Measurements from ENCODE around the gene CCDC86.

CCDC86 gene

GRCh38 chr11:60859616-60860250 lies 17.8 kb downstream of the CCDC86 start:
- Histone ChIP-seq H3K27me3 (ENCODE audit: control insufficient read depth in 2 of 2, insufficient read depth in 2 of 2, low read length in 2 of 2) (no peaks in the 10 kb centered on the region), H3K9me3 (ENCODE audit: control insufficient read depth in 2 of 2, low read length in 2 of 2) (no peaks in the 10 kb centered on the region), H3K4me1 (ENCODE audit: control insufficient read depth in 2 of 2, insufficient read depth in 2 of 2, low read length in 2 of 2) (peaks cover 0 to 10% of the 10 kb centered on the region in 2 donors), H3K9ac (ENCODE audit: low read depth in 1 of 2, low read length in 2 of 2) (no peak overlapping the region), H3K27ac (ENCODE audit: low read depth in 2 of 2, low read length in 2 of 2) (no peak overlapping the region), H3K36me3 (ENCODE audit: control insufficient read depth in 2 of 2, insufficient read depth in 2 of 2, low read length in 2 of 2) (no peaks in the 10 kb centered on the region), H3K4me3 (ENCODE audit: low read length in 2 of 2) (no peak overlapping the region)

- no peaks in the 10 kb centered on the region for H3K9me3 ChIP-seq (ENCODE audit: control insufficient read depth in 2 of 2, low read length in 2 of 2)
- no peak overlapping the region for H3K4me3 ChIP-seq (ENCODE audit: low read length in 2 of 2)
- H3K27me3 ChIP-seq (ENCODE audit: control insufficient read depth in 2 of 2, insufficient read depth in 2 of 2, low read length in 2 of 2), result no peaks in the 10 kb centered on the region
- no peaks in the 10 kb centered on the region for H3K36me3 ChIP-seq (ENCODE audit: control insufficient read depth in 2 of 2, insufficient read depth in 2 of 2, low read length in 2 of 2)
- no peak overlapping the region for H3K27ac ChIP-seq (ENCODE audit: low read depth in 2 of 2, low read length in 2 of 2)
- H3K9ac ChIP-seq (ENCODE audit: low read depth in 1 of 2, low read length in 2 of 2), result no peak overlapping the region
- H3K4me1 ChIP-seq (ENCODE audit: control insufficient read depth in 2 of 2, insufficient read depth in 2 of 2, low read length in 2 of 2), result peaks cover 0 to 4% of the 10 kb centered on the region in 2 donors
Measured at GRCh38 chr11:60860943-60861342, 19.0 kb downstream of the CCDC86 start.

GRCh38 chr11:60862171-60862570 lies 20.3 kb downstream of the CCDC86 start:
- no peaks in the 10 kb centered on the region for H3K9me3 ChIP-seq (ENCODE audit: control insufficient read depth in 2 of 2, low read length in 2 of 2)
- H3K27me3 ChIP-seq (ENCODE audit: control insufficient read depth in 2 of 2, insufficient read depth in 2 of 2, low read length in 2 of 2), result no peaks in the 10 kb centered on the region
- H3K36me3 ChIP-seq (ENCODE audit: control insufficient read depth in 2 of 2, insufficient read depth in 2 of 2, low read length in 2 of 2), result no peaks in the 10 kb centered on the region
- H3K9ac ChIP-seq (ENCODE audit: low read depth in 1 of 2, low read length in 2 of 2), result no peak overlapping the region
- no peaks in the 10 kb centered on the region for H3K4me1 ChIP-seq (ENCODE audit: control insufficient read depth in 2 of 2, insufficient read depth in 2 of 2, low read length in 2 of 2)
- H3K27ac ChIP-seq (ENCODE audit: low read depth in 2 of 2, low read length in 2 of 2), result no peak overlapping the region
- H3K4me3 ChIP-seq (ENCODE audit: low read length in 2 of 2), result no peak overlapping the region

- Histone ChIP-seq H3K4me3 (ENCODE audit: low read length in 2 of 2) (no peak overlapping the region), H3K9me3 (ENCODE audit: control insufficient read depth in 2 of 2, low read length in 2 of 2) (no peaks in the 10 kb centered on the region), H3K27ac (ENCODE audit: low read depth in 2 of 2, low read length in 2 of 2) (no peak overlapping the region), H3K36me3 (ENCODE audit: control insufficient read depth in 2 of 2, insufficient read depth in 2 of 2, low read length in 2 of 2) (no peaks in the 10 kb centered on the region), H3K9ac (ENCODE audit: low read depth in 1 of 2, low read length in 2 of 2) (no peak overlapping the region), H3K4me1 (ENCODE audit: control insufficient read depth in 2 of 2, insufficient read depth in 2 of 2, low read length in 2 of 2) (no peaks in the 10 kb centered on the region), H3K27me3 (ENCODE audit: control insufficient read depth in 2 of 2, insufficient read depth in 2 of 2, low read length in 2 of 2) (no peaks in the 10 kb centered on the region)
Measured at GRCh38 chr11:60863550-60864521, 21.9 kb downstream of the CCDC86 start.

DNA sequence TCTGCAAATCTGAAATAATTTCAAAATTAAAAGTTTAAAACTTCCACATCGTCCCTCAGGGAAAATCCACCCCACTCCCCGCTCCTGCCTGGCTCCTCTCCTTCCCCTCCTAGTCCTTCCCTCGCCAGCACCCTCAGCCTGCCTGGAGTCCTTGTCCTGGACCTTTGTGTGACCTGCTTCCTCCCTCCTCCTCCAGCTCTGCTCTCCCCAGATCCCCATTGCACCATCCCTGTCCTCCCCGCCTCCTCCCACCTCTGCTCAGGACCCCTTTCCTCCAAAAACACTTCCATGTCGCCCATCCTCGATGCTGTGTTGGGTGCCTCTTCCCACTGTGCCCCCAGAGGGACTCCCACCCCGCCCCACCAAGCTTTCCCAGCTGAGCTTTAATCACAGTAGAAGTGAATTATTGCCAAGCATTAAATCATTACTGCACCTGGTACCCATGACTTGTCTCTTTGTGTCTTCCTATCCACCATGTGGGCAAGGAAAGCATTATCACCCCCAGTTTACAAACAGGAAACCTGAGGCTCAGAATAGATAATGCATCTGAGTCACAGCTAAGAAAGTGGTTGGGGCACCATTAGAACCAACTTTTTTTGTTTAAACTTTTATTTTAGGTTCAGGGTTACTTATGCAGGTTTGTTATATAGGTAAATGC lies 23.1 kb downstream of the CCDC86 start:
- no peaks in the 10 kb centered on the region for H3K27me3 ChIP-seq (ENCODE audit: control insufficient read depth in 2 of 2, insufficient read depth in 2 of 2, low read length in 2 of 2)
- H3K36me3 ChIP-seq (ENCODE audit: control insufficient read depth in 2 of 2, insufficient read depth in 2 of 2, low read length in 2 of 2), result no peaks in the 10 kb centered on the region
- H3K4me1 ChIP-seq (ENCODE audit: control insufficient read depth in 2 of 2, insufficient read depth in 2 of 2, low read length in 2 of 2), result no peaks in the 10 kb centered on the region
- no peak overlapping the region for H3K4me3 ChIP-seq (ENCODE audit: low read length in 2 of 2)
- no peak overlapping the region for H3K9ac ChIP-seq (ENCODE audit: low read depth in 1 of 2, low read length in 2 of 2)
- H3K27ac ChIP-seq (ENCODE audit: low read depth in 2 of 2, low read length in 2 of 2), result no peak overlapping the region
- no peaks in the 10 kb centered on the region for H3K9me3 ChIP-seq (ENCODE audit: control insufficient read depth in 2 of 2, low read length in 2 of 2)

- Histone ChIP-seq H3K4me3 (ENCODE audit: low read length in 2 of 2) (no peak within 1 kb of the TSS), H3K9me3 (ENCODE audit: control insufficient read depth in 2 of 2, low read length in 2 of 2) (no peaks in the 10 kb centered on the region), H3K27me3 (ENCODE audit: control insufficient read depth in 2 of 2, insufficient read depth in 2 of 2, low read length in 2 of 2) (no peaks in the 10 kb centered on the region), H3K4me1 (ENCODE audit: control insufficient read depth in 2 of 2, insufficient read depth in 2 of 2, low read length in 2 of 2) (peaks cover 7 to 8% of the 10 kb centered on the region in 2 donors), H3K36me3 (ENCODE audit: control insufficient read depth in 2 of 2, insufficient read depth in 2 of 2, low read length in 2 of 2) (no peaks in the 10 kb centered on the region), H3K27ac (ENCODE audit: low read depth in 2 of 2, low read length in 2 of 2) (no peak within 1 kb of the TSS), H3K9ac (ENCODE audit: low read depth in 1 of 2, low read length in 2 of 2) (no peak within 1 kb of the TSS)
Measured at GRCh38 chr11:60866911-60867870, 25.3 kb downstream of the CCDC86 start, which contains the start of gene ZP1. ZP1 (plus strand) TSS chr11:60867542; CDS start chr11:60867562, 20 bp downstream.

- Histone ChIP-seq H3K9me3 (ENCODE audit: control insufficient read depth in 2 of 2, low read length in 2 of 2) (no peaks in the 10 kb centered on the region), H3K4me3 (ENCODE audit: low read length in 2 of 2) (no peak overlapping the region), H3K27me3 (ENCODE audit: control insufficient read depth in 2 of 2, insufficient read depth in 2 of 2, low read length in 2 of 2) (no peaks in the 10 kb centered on the region), H3K36me3 (ENCODE audit: control insufficient read depth in 2 of 2, insufficient read depth in 2 of 2, low read length in 2 of 2) (no peaks in the 10 kb centered on the region), H3K4me1 (ENCODE audit: control insufficient read depth in 2 of 2, insufficient read depth in 2 of 2, low read length in 2 of 2) (peaks cover 7 to 11% of the 10 kb centered on the region in 2 donors), H3K9ac (ENCODE audit: low read depth in 1 of 2, low read length in 2 of 2) (no peak overlapping the region), H3K27ac (ENCODE audit: low read depth in 2 of 2, low read length in 2 of 2) (no peak overlapping the region)
Measured at GRCh38 chr11:60867871-60868681, 26.2 kb downstream of the CCDC86 start.

- Histone ChIP-seq H3K36me3 (ENCODE audit: control insufficient read depth in 2 of 2, insufficient read depth in 2 of 2, low read length in 2 of 2) (no peaks in the 10 kb centered on the region), H3K9me3 (ENCODE audit: control insufficient read depth in 2 of 2, low read length in 2 of 2) (no peaks in the 10 kb centered on the region), H3K9ac (ENCODE audit: low read depth in 1 of 2, low read length in 2 of 2) (no peak overlapping the region), H3K4me3 (ENCODE audit: low read length in 2 of 2) (no peak overlapping the region), H3K27me3 (ENCODE audit: control insufficient read depth in 2 of 2, insufficient read depth in 2 of 2, low read length in 2 of 2) (no peaks in the 10 kb centered on the region), H3K27ac (ENCODE audit: low read depth in 2 of 2, low read length in 2 of 2) (no peak overlapping the region), H3K4me1 (ENCODE audit: control insufficient read depth in 2 of 2, insufficient read depth in 2 of 2, low read length in 2 of 2) (peaks cover 7 to 11% of the 10 kb centered on the region in 2 donors)
Measured at GRCh38 chr11:60868682-60869450, 27.0 kb downstream of the CCDC86 start.
